HepG2 (cell line): ENCODE results near the gene TPST1. TPM values are rescaled to one million over a fixed set of nuclear protein-coding genes. Genes with fewer than 3 reads are reported as not detected.

Experiments
- ATAC-seq: fragments of 200-7000 bp; cut with Tn5 transposase; 3 replicates; pipeline ENCODE4 v1.9.1; 2020; ENCODE audit warnings: mild to moderate bottlenecking, moderate library complexity
- BruUV-seq: library from RNA; stranded (reverse); fragments of 400-500 nt; replicated peaks from 2 replicates; lab custom pipeline; 2021; lab: Mats Ljungman, UMichigan
- CTCF ChIA-PET: fragments of 300-600 bp; formaldehyde crosslinking; extraction: SDS; loops from one replicate; lab custom pipeline; 2021; ENCODE audit warnings: low total read pairs, inconsistent platforms, low intra/inter-chr PET ratio; lab: Yijun Ruan, JAX
- POLR2A ChIA-PET: fragments of 350-600 bp; sonication (Branson Sonifier 250); formaldehyde crosslinking; loops from one replicate; lab custom pipeline; 2020; ENCODE audit warnings: antibody characterized with exemption, inconsistent platforms; lab: Yijun Ruan, JAX
- DNase-seq: peaks from one replicate; pipeline ENCODE4 v3.0.0-alpha.2; 2015; ENCODE audit warnings: low spot score
- FAIRE-seq: peaks from 3 replicates; lab custom pipeline; 2011; peaks lifted over from hg19 to GRCh38; lab: Jason Lieb, UNC
- H2AFZ ChIP-seq: one replicate; pipeline ENCODE4 v1.6.1; 2011; ENCODE audit warnings: low read length, inconsistent platforms
- H3K27ac ChIP-seq: fragments of 300-600 bp; 3 replicates; pipeline ENCODE4 v1.8.0; 2011; ENCODE audit warnings: mixed run types, mild to moderate bottlenecking, mixed read lengths, low read length, inconsistent platforms; ENCODE audit not compliant: insufficient read depth; ENCODE audit errors: extremely low read length
- H3K27me3 ChIP-seq, 2 experiments: fragments of 200-600 bp in 1 of 2; 2 replicates in 1 of 2; 3 replicates in 1 of 2; pipeline versions ENCODE4 v1.6.0 to v1.8.0; 2011; ENCODE audit warnings: low read length in 2 of 2, mild to moderate bottlenecking in 2 of 2, moderate library complexity in 2 of 2, inconsistent platforms in 1 of 2; ENCODE audit not compliant: insufficient read depth in 2 of 2, control insufficient read depth in 1 of 2
- H3K36me3 ChIP-seq, 2 experiments: fragments of 200-600 bp in 1 of 2; replicated peaks in 1 of 2; 2 replicates in 1 of 2; 3 replicates in 1 of 2; pipeline versions ENCODE4 v1.5.1 to v1.8.0; 2011; ENCODE audit warnings: low read length in 2 of 2, inconsistent platforms in 1 of 2; ENCODE audit not compliant: insufficient read depth in 2 of 2, control insufficient read depth in 1 of 2
- H3K4me1 ChIP-seq: 2 replicates; pipeline ENCODE4 v1.5.1; 2012; ENCODE audit warnings: low read length, inconsistent platforms; ENCODE audit not compliant: insufficient read depth
- H3K4me2 ChIP-seq: 2 replicates; pipeline ENCODE4 v1.6.0; 2011; ENCODE audit warnings: low read depth, low read length, inconsistent platforms
- H3K4me3 ChIP-seq, 3 experiments: fragments of 200-600 bp in 1 of 3; sonication (generic), shearing (Covaris generic) in 1 of 3; replicated peaks in 1 of 3; 2 replicates each; pipeline ENCODE4 v1.5.1; 2011 to 2016; ENCODE audit warnings: low read length in 3 of 3, inconsistent platforms in 2 of 3, low read depth in 2 of 3, mild to moderate bottlenecking in 2 of 3, control low read depth in 1 of 3, mixed read lengths in 1 of 3; ENCODE audit not compliant: insufficient read depth in 1 of 3
- H3K79me2 ChIP-seq: one replicate; pipeline ENCODE4 v1.6.1; 2011; ENCODE audit warnings: low read length, inconsistent platforms; ENCODE audit not compliant: insufficient read depth
- H3K9ac ChIP-seq: 2 replicates; pipeline ENCODE4 v1.6.0; 2011; ENCODE audit warnings: mild to moderate bottlenecking, low read depth, low read length, inconsistent platforms; ENCODE audit not compliant: insufficient read depth
- H3K9me3 ChIP-seq: 2 replicates; pipeline ENCODE4 v1.5.1; 2012; ENCODE audit warnings: mild to moderate bottlenecking, low read length
- H4K20me1 ChIP-seq: 2 replicates; pipeline ENCODE4 v1.6.0; 2011; ENCODE audit warnings: inconsistent platforms, mild to moderate bottlenecking, low read length, moderate library complexity; ENCODE audit not compliant: insufficient read depth
- JUN ChIP-seq: sonication (generic); formaldehyde crosslinking; IDR thresholded peaks from 2 replicates; pipeline ENCODE4 v1.4.0; 2020; ENCODE audit warnings: mild to moderate bottlenecking, missing genetic modification reagents
- NFE2L2 ChIP-seq: fragments of 150-350 bp; IDR thresholded peaks from 2 replicates; pipeline ENCODE4 v1.6.1; 2014; ENCODE audit warnings: low read length
- XBP1 ChIP-seq: sonication (generic); formaldehyde crosslinking; IDR thresholded peaks from 2 replicates; pipeline ENCODE4 v1.5.0; 2020; ENCODE audit warnings: missing genetic modification reagents
- ZC3H4 ChIP-seq: sonication (generic); formaldehyde crosslinking; IDR thresholded peaks from 2 replicates; pipeline ENCODE4 v1.4.0; 2020; ENCODE audit warnings: missing genetic modification reagents, borderline replicate concordance
- ZNF264 ChIP-seq: sonication (generic); formaldehyde crosslinking; IDR thresholded peaks from 2 replicates; pipeline ENCODE4 v1.4.0; 2020; ENCODE audit warnings: missing genetic modification reagents
- ZNF3 ChIP-seq: IDR thresholded peaks from 2 replicates; pipeline ENCODE4 v1.7.0; 2017; ENCODE audit warnings: inconsistent platforms
- ZNF816 ChIP-seq: sonication (generic); formaldehyde crosslinking; IDR thresholded peaks from 2 replicates; pipeline ENCODE4 v1.8.0; 2022; ENCODE audit warnings: missing genetic modification reagents, mild to moderate bottlenecking, borderline replicate concordance
- WGBS: methylation state at CpG from one replicate; pipeline ENCODE4 v1.1.6; 2017; ENCODE audit warnings: low lambda C conversion rate; 5-methylcytosine and 5-hydroxymethylcytosine counted together
- in situ Hi-C: cut with HindIII; loops from 2 replicates; pipeline ENCODE4 v1.10.0; 2017; ENCODE audit warnings: low pct_unique_long_range_greater_than_20kb; ENCODE audit not compliant: extremely low pct_ligation_motif_present
- intact Hi-C: fragments of 100-400 bp; cut with micrococcal nuclease; formaldehyde crosslinking; loops from one replicate; pipeline ENCODE4 v1.10.0; 2022; ENCODE audit not compliant: unreplicated experiment
- polyA plus RNA-seq, 8 experiments: library from polyadenylated mRNA; depleted of rRNA in 3 of 8; stranded (reverse) in 7 of 8; unstranded in 1 of 8; fragments of >200 nt; fragmentation: Illumina TruSeq in 4 of 8; extraction: Trizol in 4 of 8; gene quantifications; 2 replicates each; pipeline versions ENCODE4 v1.2.1 to v1.2.3, GENCODE V29; 2011 to 2016; ENCODE audit warnings: low read depth in 4 of 8, missing spikeins in 1 of 8, mixed read lengths in 1 of 8; ENCODE audit not compliant: insufficient read depth in 1 of 8
- total RNA-seq, 5 experiments: library from RNA; depleted of rRNA; stranded (reverse); fragments of >200 nt; fragmentation: Illumina TruSeq; extraction: Trizol; gene quantifications; 2 replicates each; pipeline ENCODE4 v1.2.3, GENCODE V29; 2016; ENCODE audit warnings: low read depth in 1 of 5
- TF ChIP-seq, protein P1 (sequence below): sonication (generic); formaldehyde crosslinking; IDR thresholded peaks from 2 replicates; pipeline ENCODE4 v1.4.0; 2020; ENCODE audit warnings: missing genetic modification reagents
- TF ChIP-seq, protein P2 (sequence below): sonication (generic); formaldehyde crosslinking; IDR thresholded peaks from 2 replicates; pipeline ENCODE4 v1.9.0; 2021; ENCODE audit warnings: missing genetic modification reagents, mild to moderate bottlenecking, borderline replicate concordance
- TF ChIP-seq, protein P3 (sequence below): sonication (generic); formaldehyde crosslinking; IDR thresholded peaks from 2 replicates; pipeline ENCODE4 v1.4.0; 2020; ENCODE audit warnings: low read depth, missing genetic modification reagents

The TPST1 gene
- total and polyA plus RNA-seq, 2 of the 13 experiments (the other 11 are each of a cell fraction or from before 2014, with no cell fraction given): 24.3 to 34.1 TPM

DNA sequence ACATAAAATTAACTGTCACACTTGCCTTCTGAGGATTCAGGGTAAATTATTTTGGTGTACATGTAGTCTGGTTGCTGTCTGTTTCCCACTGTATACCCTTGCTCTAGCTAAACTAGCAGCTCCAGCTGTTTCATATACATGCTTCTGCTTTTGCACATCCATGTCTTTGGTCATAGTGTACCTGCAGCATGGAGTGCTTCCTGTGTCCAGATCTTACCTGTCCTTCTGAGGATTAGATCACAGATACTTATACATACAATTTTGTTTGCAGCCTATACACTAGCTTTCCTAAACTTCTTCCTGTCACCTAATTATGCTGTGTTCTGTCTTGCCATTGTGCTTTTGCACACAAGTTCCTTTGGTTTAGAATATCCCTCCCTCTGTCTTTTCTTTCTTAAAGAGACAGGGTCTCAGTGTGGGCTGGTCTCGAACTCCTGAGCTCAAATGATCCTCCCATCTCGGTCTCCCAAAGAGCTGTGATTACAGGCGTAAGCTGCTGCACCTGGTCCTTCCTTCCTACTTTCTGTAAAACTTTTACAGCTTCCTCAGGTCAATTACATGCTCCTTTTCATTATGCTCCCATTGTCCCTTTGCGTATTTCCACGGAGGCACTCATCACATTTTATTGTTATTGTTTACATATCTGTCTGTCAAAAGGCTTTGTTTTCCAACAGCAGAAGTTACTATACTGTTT, 33.8 kb downstream of the TPST1 start (continued):
- TF ChIP-seq, protein P1, sequence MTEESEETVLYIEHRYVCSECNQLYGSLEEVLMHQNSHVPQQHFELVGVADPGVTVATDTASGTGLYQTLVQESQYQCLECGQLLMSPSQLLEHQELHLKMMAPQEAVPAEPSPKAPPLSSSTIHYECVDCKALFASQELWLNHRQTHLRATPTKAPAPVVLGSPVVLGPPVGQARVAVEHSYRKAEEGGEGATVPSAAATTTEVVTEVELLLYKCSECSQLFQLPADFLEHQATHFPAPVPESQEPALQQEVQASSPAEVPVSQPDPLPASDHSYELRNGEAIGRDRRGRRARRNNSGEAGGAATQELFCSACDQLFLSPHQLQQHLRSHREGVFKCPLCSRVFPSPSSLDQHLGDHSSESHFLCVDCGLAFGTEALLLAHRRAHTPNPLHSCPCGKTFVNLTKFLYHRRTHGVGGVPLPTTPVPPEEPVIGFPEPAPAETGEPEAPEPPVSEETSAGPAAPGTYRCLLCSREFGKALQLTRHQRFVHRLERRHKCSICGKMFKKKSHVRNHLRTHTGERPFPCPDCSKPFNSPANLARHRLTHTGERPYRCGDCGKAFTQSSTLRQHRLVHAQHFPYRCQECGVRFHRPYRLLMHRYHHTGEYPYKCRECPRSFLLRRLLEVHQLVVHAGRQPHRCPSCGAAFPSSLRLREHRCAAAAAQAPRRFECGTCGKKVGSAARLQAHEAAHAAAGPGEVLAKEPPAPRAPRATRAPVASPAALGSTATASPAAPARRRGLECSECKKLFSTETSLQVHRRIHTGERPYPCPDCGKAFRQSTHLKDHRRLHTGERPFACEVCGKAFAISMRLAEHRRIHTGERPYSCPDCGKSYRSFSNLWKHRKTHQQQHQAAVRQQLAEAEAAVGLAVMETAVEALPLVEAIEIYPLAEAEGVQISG (CRISPR knock-in tag): no peak
- no peak for TF ChIP-seq ZNF264
- TF ChIP-seq JUN: no peak
- TF ChIP-seq, protein P2, sequence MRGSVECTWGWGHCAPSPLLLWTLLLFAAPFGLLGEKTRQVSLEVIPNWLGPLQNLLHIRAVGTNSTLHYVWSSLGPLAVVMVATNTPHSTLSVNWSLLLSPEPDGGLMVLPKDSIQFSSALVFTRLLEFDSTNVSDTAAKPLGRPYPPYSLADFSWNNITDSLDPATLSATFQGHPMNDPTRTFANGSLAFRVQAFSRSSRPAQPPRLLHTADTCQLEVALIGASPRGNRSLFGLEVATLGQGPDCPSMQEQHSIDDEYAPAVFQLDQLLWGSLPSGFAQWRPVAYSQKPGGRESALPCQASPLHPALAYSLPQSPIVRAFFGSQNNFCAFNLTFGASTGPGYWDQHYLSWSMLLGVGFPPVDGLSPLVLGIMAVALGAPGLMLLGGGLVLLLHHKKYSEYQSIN: no peak
- TF ChIP-seq XBP1: no peak
- TF ChIP-seq ZC3H4: no peak
- TF ChIP-seq NFE2L2: no peak
- no peak for TF ChIP-seq ZNF816

DNA sequence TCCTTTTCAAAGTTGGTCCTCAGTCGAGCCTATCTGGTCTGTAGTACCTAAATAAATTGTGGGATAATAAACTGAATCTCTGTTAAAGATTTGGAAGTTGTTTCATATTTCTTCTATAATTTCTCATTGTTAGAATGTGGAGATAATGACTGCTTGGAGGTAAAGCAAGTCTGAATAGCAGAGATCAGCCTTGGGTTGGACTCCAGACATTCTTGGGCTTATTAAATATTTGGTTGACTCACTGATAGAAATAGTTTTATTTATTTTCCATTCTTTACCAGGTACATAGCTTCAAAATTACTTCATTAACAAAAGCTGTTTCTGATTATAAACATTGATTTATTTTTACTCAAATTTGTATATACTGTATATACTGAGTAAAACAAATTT, 34.3 kb downstream of the TPST1 start:
- H3K4me3 ChIP-seq: no peak overlapping the region
- no peak overlapping the region for H3K9ac ChIP-seq
- DNase-seq (no peak), ATAC-seq (no peak), FAIRE-seq (no peak)
- BruUV-seq: no TSS peak
- TF ChIP-seq, protein P3, sequence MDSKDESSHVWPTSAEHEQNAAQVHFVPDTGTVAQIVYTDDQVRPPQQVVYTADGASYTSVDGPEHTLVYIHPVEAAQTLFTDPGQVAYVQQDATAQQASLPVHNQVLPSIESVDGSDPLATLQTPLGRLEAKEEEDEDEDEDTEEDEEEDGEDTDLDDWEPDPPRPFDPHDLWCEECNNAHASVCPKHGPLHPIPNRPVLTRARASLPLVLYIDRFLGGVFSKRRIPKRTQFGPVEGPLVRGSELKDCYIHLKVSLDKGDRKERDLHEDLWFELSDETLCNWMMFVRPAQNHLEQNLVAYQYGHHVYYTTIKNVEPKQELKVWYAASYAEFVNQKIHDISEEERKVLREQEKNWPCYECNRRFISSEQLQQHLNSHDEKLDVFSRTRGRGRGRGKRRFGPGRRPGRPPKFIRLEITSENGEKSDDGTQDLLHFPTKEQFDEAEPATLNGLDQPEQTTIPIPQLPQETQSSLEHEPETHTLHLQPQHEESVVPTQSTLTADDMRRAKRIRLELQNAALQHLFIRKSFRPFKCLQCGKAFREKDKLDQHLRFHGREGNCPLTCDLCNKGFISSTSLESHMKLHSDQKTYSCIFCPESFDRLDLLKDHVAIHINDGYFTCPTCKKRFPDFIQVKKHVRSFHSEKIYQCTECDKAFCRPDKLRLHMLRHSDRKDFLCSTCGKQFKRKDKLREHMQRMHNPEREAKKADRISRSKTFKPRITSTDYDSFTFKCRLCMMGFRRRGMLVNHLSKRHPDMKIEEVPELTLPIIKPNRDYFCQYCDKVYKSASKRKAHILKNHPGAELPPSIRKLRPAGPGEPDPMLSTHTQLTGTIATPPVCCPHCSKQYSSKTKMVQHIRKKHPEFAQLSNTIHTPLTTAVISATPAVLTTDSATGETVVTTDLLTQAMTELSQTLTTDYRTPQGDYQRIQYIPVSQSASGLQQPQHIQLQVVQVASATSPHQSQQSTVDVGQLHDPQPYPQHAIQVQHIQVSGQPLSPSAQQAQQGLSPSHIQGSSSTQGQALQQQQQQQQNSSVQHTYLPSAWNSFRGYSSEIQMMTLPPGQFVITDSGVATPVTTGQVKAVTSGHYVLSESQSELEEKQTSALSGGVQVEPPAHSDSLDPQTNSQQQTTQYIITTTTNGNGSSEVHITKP (CRISPR knock-in tag): no peak
- peak; percentile 88 for TF ChIP-seq ZNF3 (CRISPR knock-in tag)
- no peak overlapping the region for H2AFZ ChIP-seq
- H3K4me2 ChIP-seq: no peak overlapping the region
- peaks cover 32% of the 10 kb centered on the region for H3K4me1 ChIP-seq
- intact Hi-C loops: no loop called here
- ChIA-PET POLR2A (interaction anchor here (1.3 to 2.0 kb wide), 2 partner anchors 7 to 34 kb away, joined by 6 to 7 read pairs; partner anchors contain the start of gene TPST1), CTCF (no interaction called here)
- peaks cover 0 to 12% of the 10 kb centered on the region in 2 experiments; a peak in 3 of 5 replicates for H3K36me3 ChIP-seq
- no peaks in the 10 kb centered on the region for H3K27me3 ChIP-seq
- H3K79me2 ChIP-seq: peaks cover 21% of the 10 kb centered on the region
- WGBS: 89% methylated on average over 1 of the region's 1 CpG
- H3K27ac ChIP-seq: no peak overlapping the region
- H3K9me3 ChIP-seq: no peaks in the 10 kb centered on the region
- H4K20me1 ChIP-seq: no peaks in the 10 kb centered on the region
- in situ Hi-C loops: no loop called here
